HCT116 (cell line): ENCODE results near the gene ZNF155. TPM values are rescaled to one million over a fixed set of nuclear protein-coding genes. Genes with fewer than 3 reads are reported as not detected.

Experiments
- ATAC-seq: fragments of 200-7000 bp; cut with Tn5 transposase; 2 replicates; pipeline ENCODE4 v1.9.1; 2020; ENCODE audit warnings: mild to moderate bottlenecking, moderate library complexity
- BruUV-seq: library from RNA; stranded (reverse); fragments of 400-500 nt; replicated peaks from 2 replicates; lab custom pipeline; 2021; lab: Mats Ljungman, UMichigan
- CTCF ChIA-PET: fragments of 300-600 bp; sonication (Branson Sonifier 250); formaldehyde crosslinking; loops from one replicate; lab custom pipeline; 2021; ENCODE audit warnings: antibody characterized with exemption; lab: Charles Lee
- POLR2A ChIA-PET: fragments of 300-600, 350-600 bp; sonication (Branson Sonifier 250); formaldehyde crosslinking; loops from one replicate; lab custom pipeline; 2021; ENCODE audit warnings: antibody characterized with exemption; lab: Charles Lee
- RAD21 ChIA-PET, 2 experiments: fragments of 300-600 bp; sonication (Branson Sonifier 250); formaldehyde crosslinking; loops; one replicate each; lab custom pipeline; 2023; ENCODE audit warnings: low total read pairs in 2 of 2; ENCODE audit not compliant: uncharacterized antibody in 2 of 2, unreplicated experiment in 2 of 2, low non-redundant PET in 1 of 2; lab: Charles Lee
- DNase-seq: peaks from one replicate; pipeline ENCODE4 v3.0.0-alpha.2; 2010; ENCODE audit warnings: low read depth, low spot score
- H2AFZ ChIP-seq: fragments of 200-600 bp; shearing (Covaris generic), sonication (generic); 2 replicates; pipeline ENCODE4 v1.6.1; 2017; ENCODE audit warnings: low read depth, mixed run types, mixed read lengths, antibody characterized with exemption, low read length; ENCODE audit not compliant: poor library complexity, severe bottlenecking
- H3K27ac ChIP-seq: 2 replicates; pipeline ENCODE4 v1.5.1; 2012; ENCODE audit warnings: low read depth, low read length
- H3K27me3 ChIP-seq: fragments of 200-600 bp; sonication (generic); 2 replicates; pipeline ENCODE4 v1.6.1; 2016; ENCODE audit warnings: mixed run types, low read length, mixed read lengths; ENCODE audit not compliant: insufficient read depth
- H3K36me3 ChIP-seq, 2 experiments: fragments of 200-500 bp in 1 of 2; fragments of 200-600 bp in 1 of 2; sonication (Bioruptor generic) in 1 of 2; sonication (generic) in 1 of 2; 2 replicates each; pipeline versions ENCODE4 v1.5.1 to v1.6.1; 2014 to 2016; ENCODE audit warnings: low read length in 2 of 2, inconsistent platforms in 1 of 2, mixed read lengths in 1 of 2, mixed run types in 1 of 2; ENCODE audit not compliant: insufficient read depth in 2 of 2, control insufficient read depth in 1 of 2
- H3K4me1 ChIP-seq, 2 experiments: fragments of 200-600 bp in 1 of 2; sonication (generic) in 1 of 2; 2 replicates each; pipeline versions ENCODE4 v1.5.1 to v1.6.1; 2012 to 2017; ENCODE audit warnings: low read length in 2 of 2, inconsistent platforms in 1 of 2, mild to moderate bottlenecking in 1 of 2, mixed read lengths in 1 of 2, mixed run types in 1 of 2, moderate library complexity in 1 of 2; ENCODE audit not compliant: insufficient read depth in 2 of 2, control insufficient read depth in 1 of 2
- H3K4me2 ChIP-seq: fragments of 200-600 bp; sonication (generic); 2 replicates; pipeline ENCODE4 v1.6.1; 2017; ENCODE audit warnings: mixed run types, low read length, mixed read lengths
- H3K4me3 ChIP-seq, 2 experiments: fragments of 200-600 bp in 1 of 2; sonication (generic) in 1 of 2; replicated peaks in 1 of 2; 2 replicates each; pipeline ENCODE4 v1.5.1; 2011 to 2016; ENCODE audit warnings: low read length in 2 of 2, control low read depth in 1 of 2, low read depth in 1 of 2, mild to moderate bottlenecking in 1 of 2, mixed read lengths in 1 of 2, mixed run types in 1 of 2
- H3K79me2 ChIP-seq: fragments of 200-600 bp; sonication (generic); 2 replicates; pipeline ENCODE4 v1.6.1; 2017; ENCODE audit warnings: mild to moderate bottlenecking, mixed run types, low read length, moderate library complexity, mixed read lengths; ENCODE audit not compliant: insufficient read depth
- H3K9ac ChIP-seq: fragments of 200-600 bp; sonication (generic); 2 replicates; pipeline ENCODE4 v1.6.1; 2016; ENCODE audit warnings: low read length, mixed read lengths
- H3K9me2 ChIP-seq: fragments of 200-600 bp; sonication (generic), shearing (Covaris generic); 2 replicates; pipeline ENCODE4 v1.6.1; 2017; ENCODE audit warnings: mixed run types, mild to moderate bottlenecking, moderate library complexity; ENCODE audit not compliant: insufficient read depth
- H3K9me3 ChIP-seq, 2 experiments: fragments of 200-500 bp in 1 of 2; fragments of 200-600 bp in 1 of 2; sonication (Bioruptor generic) in 1 of 2; sonication (generic) in 1 of 2; 2 replicates each; pipeline ENCODE4 v1.6.1; 2014 to 2017; ENCODE audit warnings: low read length in 2 of 2, mixed read lengths in 2 of 2, inconsistent platforms in 1 of 2, low read depth in 1 of 2, mild to moderate bottlenecking in 1 of 2, mixed run types in 1 of 2, moderate library complexity in 1 of 2; ENCODE audit not compliant: control insufficient read depth in 1 of 2, insufficient read depth in 1 of 2
- H4K20me1 ChIP-seq: fragments of 200-600 bp; sonication (generic), shearing (Covaris generic); 2 replicates; pipeline ENCODE4 v1.6.1; 2017; ENCODE audit warnings: mixed run types, mild to moderate bottlenecking, moderate library complexity; ENCODE audit not compliant: insufficient read depth
- ATF3 ChIP-seq: IDR thresholded peaks from 2 replicates; pipeline ENCODE4 v1.6.1; 2012
- EGR1 ChIP-seq: IDR thresholded peaks from 2 replicates; pipeline ENCODE4 v1.6.1; 2012; ENCODE audit warnings: low read depth
- ELF1 ChIP-seq: IDR thresholded peaks from 2 replicates; pipeline ENCODE4 v1.6.1; 2012; ENCODE audit warnings: low read depth, borderline replicate concordance
- EZH2 ChIP-seq: fragments of 200-600 bp; sonication (generic); IDR thresholded peaks from 2 replicates; pipeline ENCODE4 v1.6.1; 2017; ENCODE audit warnings: antibody characterized with exemption, mixed run types
- POLR2AphosphoS5 ChIP-seq: IDR thresholded peaks from 2 replicates; pipeline ENCODE4 v1.6.1; 2011; ENCODE audit warnings: mild to moderate bottlenecking, low read depth, low read length, moderate library complexity
- SIN3A ChIP-seq: IDR thresholded peaks from 2 replicates; pipeline ENCODE4 v1.6.1; 2012; ENCODE audit warnings: low read depth
- SP1 ChIP-seq: IDR thresholded peaks from 2 replicates; pipeline ENCODE4 v1.6.1; 2012; ENCODE audit warnings: low read depth
- SRF ChIP-seq: IDR thresholded peaks from 2 replicates; pipeline ENCODE4 v1.6.1; 2012; ENCODE audit warnings: low read depth
- ZBTB33 ChIP-seq: IDR thresholded peaks from 2 replicates; pipeline ENCODE4 v1.6.1; 2011; ENCODE audit warnings: mild to moderate bottlenecking, low read length, moderate library complexity; ENCODE audit not compliant: insufficient replicate concordance; ENCODE audit errors: extremely low read depth
- ZFX ChIP-seq: fragments of 450-650 bp; IDR thresholded peaks from 2 replicates; pipeline ENCODE4 v1.6.1; 2017
- ZNF274 ChIP-seq: fragments of 200-500 bp; sonication (Bioruptor generic); IDR thresholded peaks from 2 replicates; pipeline ENCODE4 v1.6.1; 2014; ENCODE audit warnings: mild to moderate bottlenecking, low read depth, low read length, inconsistent platforms
- intact Hi-C: fragments of 100-400 bp; cut with micrococcal nuclease; formaldehyde crosslinking; loops from 2 replicates; pipeline ENCODE4 v1.10.0; 2022
- total RNA-seq: library from RNA; stranded (reverse); gene quantifications from one replicate; pipeline ENCODE4 v1.2.1, GENCODE V29; 2021; ENCODE audit not compliant: unreplicated experiment
- TF ChIP-seq, protein P1 (sequence below): IDR thresholded peaks from 2 replicates; pipeline ENCODE4 v1.6.1; 2012
- TF ChIP-seq, protein P2 (sequence below), 3 experiments: fragments of 200-600 bp in 1 of 3; sonication (generic) in 1 of 3; IDR thresholded peaks in 2 of 3; conservative IDR thresholded peaks in 1 of 3; 2 replicates each; pipeline ENCODE4 v1.5.1; 2012 to 2017; ENCODE audit warnings: low read depth in 2 of 3, low read length in 2 of 3, antibody characterized with exemption in 1 of 3, borderline replicate concordance in 1 of 3, control low read depth in 1 of 3, mild to moderate bottlenecking in 1 of 3, mixed read lengths in 1 of 3, mixed run types in 1 of 3, moderate library complexity in 1 of 3; ENCODE audit not compliant: insufficient read depth in 1 of 3

ZNF155 gene
- total RNA-seq, 1 experiment from 2014 or later = 2.2 TPM

GRCh38 chr19:44032001-44032610 is 48.1 kb downstream of the ZNF155 start:
- TF ChIP-seq ELF1 (no peak), ATF3 (no peak), ZFX (no peak), EZH2 (no peak), EGR1 (no peak), SIN3A (no peak), POLR2AphosphoS5 (no peak), ZNF274 (no peak), SP1 (no peak), SRF (no peak), ZBTB33 (no peak)
- TF ChIP-seq, protein P1, sequence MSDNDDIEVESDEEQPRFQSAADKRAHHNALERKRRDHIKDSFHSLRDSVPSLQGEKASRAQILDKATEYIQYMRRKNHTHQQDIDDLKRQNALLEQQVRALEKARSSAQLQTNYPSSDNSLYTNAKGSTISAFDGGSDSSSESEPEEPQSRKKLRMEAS = no peak
- TF ChIP-seq, protein P2, sequence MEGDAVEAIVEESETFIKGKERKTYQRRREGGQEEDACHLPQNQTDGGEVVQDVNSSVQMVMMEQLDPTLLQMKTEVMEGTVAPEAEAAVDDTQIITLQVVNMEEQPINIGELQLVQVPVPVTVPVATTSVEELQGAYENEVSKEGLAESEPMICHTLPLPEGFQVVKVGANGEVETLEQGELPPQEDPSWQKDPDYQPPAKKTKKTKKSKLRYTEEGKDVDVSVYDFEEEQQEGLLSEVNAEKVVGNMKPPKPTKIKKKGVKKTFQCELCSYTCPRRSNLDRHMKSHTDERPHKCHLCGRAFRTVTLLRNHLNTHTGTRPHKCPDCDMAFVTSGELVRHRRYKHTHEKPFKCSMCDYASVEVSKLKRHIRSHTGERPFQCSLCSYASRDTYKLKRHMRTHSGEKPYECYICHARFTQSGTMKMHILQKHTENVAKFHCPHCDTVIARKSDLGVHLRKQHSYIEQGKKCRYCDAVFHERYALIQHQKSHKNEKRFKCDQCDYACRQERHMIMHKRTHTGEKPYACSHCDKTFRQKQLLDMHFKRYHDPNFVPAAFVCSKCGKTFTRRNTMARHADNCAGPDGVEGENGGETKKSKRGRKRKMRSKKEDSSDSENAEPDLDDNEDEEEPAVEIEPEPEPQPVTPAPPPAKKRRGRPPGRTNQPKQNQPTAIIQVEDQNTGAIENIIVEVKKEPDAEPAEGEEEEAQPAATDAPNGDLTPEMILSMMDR (IDR thresholded peaks at IDR 0.05 in 2 of 3, conservative IDR thresholded peaks at IDR 0.05 in 1 of 3; ENCODE audit: borderline replicate concordance in 1 of 3, insufficient read depth in 1 of 3, low read depth in 2 of 3, low read length in 2 of 3) = no peak
- H3K4me3 ChIP-seq = no peak overlapping the region
- intact Hi-C loops = no loop called here
- ATAC-seq (no peak), DNase-seq (no peak)
- H3K27me3 ChIP-seq = no peaks in the 10 kb centered on the region
- H3K9ac ChIP-seq = no peak overlapping the region
- POLR2A ChIA-PET = no interaction called here
- H3K79me2 ChIP-seq = no peaks in the 10 kb centered on the region
- H3K36me3 ChIP-seq = peaks cover 6 to 25% of the 10 kb centered on the region in 2 experiments
- H2AFZ ChIP-seq = no peak overlapping the region
- H3K9me2 ChIP-seq = no peaks in the 10 kb centered on the region
- RAD21 ChIA-PET = no interaction called here
- H3K4me2 ChIP-seq = no peak overlapping the region
- CTCF ChIA-PET = no interaction called here
- no peaks in the 10 kb centered on the region for H3K4me1 ChIP-seq
- BruUV-seq = no TSS peak
- H4K20me1 ChIP-seq = no peaks in the 10 kb centered on the region
- H3K9me3 ChIP-seq = peaks cover 10 to 13% of the 10 kb centered on the region in 2 experiments; a peak in 2 of 4 replicates
- no peak overlapping the region for H3K27ac ChIP-seq
